GM18508 (cell line): ENCODE results near the gene CHD9.
A peak's percentile ranks its signal among the peaks of the same experiment; 100 is the strongest.
"Not testable (repeated sequence)": the region's sequence is repeated elsewhere in the genome, so short reads cannot be mapped to it uniquely, and the experiment has no call there.

Experiments used
- ATAC-seq: cut with Tn5 transposase; IDR thresholded peaks from one replicate; pipeline ENCODE4 v1.9.1; 2021; ENCODE audit warnings: moderate number of reproducible peaks; ENCODE audit not compliant: insufficient read depth, unreplicated experiment

The CHD9 gene

DNA sequence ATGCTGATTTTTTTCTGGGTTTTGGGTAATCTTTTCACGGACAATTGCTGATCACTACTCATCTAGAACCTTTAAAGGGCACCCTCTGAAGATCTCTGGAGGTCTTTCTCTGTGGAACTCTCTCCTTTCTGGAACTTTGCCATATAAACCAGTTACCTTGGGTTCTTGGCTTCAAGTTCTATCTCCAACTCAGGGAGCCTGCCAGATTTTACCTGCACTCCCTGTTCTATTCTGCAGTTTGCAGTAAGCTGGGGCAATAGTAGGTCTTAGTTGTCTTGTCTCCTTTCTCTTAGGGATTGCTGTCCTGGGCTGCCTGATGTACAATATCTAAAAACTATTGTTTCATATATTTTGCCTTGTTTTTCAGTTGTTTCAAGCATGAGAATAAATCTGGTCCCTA is 120.3 kb downstream of the CHD9 start:
- ATAC-seq, result no peak

DNA sequence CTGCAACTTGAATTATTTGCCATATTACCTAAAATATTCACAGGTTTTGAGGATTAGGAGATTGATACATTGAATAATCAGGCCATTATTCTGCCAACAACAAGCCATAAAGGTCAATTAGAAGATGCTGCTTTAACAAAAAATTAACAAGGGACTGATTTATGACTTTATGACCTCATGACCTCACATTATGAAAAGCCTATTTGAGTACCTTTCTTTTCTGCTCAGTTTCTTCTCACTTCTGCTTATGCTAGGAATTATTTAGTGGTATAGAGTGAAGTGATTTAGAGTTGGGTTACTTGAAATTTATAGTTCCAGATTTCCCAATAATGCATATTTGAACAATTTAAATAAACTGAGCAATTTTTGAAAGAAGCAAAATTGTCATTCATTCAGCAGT is 121.6 kb downstream of the CHD9 start:
- ATAC-seq, result no peak

DNA sequence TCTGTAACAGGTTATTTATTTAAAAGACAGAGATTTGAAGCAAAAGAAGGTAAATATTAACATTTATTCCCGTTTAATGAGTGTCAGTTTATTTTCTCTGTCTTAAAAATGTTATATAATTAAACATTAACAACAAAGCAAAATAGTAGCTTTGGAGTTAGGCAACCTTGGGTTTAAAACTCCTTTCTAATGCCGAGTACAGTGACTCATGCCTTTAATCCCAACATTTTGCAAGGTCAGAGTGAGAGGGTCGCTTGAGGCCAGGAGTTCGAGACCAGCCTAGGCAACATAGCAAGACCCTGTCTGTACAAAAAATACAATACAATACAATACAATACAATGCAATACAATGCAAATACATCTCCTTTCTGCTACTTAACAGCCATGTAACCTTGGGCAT is 128.7 kb downstream of the CHD9 start:
- no peak for ATAC-seq

GRCh38 chr16:53185741-53186140 is 130.9 kb downstream of the CHD9 start:
- ATAC-seq, result not testable (repeated sequence)

DNA sequence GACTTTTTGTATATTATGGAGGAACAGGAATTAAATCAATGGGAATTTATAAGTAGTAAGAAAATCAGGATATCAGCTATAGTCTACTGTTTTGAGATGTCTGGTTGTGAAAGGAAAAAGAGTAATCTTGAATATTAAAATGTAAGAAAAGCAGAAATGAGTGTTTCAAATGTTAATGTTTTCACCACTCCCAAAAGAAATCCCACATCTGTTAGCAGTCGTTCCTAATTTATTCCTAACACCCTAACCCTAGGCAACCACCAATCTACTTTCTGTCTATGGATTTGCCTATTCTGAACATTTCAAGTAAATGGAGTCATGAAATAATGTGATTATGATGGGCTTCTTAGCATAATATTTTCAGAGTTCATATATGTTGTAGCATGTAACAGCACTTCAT is 133.0 kb downstream of the CHD9 start:
- ATAC-seq, result no peak

- ATAC-seq, result no peak
Measured at GRCh38 chr16:53191413-53191812, 136.6 kb downstream of the CHD9 start.

GRCh38 chr16:53198933-53199332 is 144.1 kb downstream of the CHD9 start:
- ATAC-seq, result peak; percentile 57

DNA sequence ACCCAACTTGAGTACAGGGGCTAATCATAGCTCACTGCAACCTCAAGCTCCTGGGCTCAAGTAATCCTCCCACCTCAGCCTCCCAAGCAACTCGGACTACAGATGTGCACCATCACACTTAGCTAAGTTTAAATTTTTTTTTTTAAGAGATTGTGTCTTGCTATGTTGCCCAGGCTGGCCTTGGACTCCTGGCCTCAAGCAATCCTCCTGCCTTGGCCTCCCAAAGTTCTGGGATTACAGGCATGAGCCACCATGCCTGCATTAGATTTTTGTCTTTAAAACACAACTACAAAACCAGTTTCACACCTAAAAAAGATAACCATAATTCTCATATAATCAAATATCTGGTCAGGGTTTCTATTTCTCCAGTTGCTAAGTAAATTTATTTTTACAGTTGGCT is 147.1 kb downstream of the CHD9 start:
- ATAC-seq, result no peak

- ATAC-seq, result no peak
Measured at GRCh38 chr16:53202398-53202797, 147.6 kb downstream of the CHD9 start.

GRCh38 chr16:53207810-53208752 is 153.3 kb downstream of the CHD9 start:
- peak; percentile 75 for ATAC-seq

GRCh38 chr16:53209429-53209828 is 154.6 kb downstream of the CHD9 start:
- ATAC-seq, result no peak

GRCh38 chr16:53209877-53210276 is 155.1 kb downstream of the CHD9 start:
- no peak for ATAC-seq

- no peak for ATAC-seq
Measured at GRCh38 chr16:53211253-53211652, 156.5 kb downstream of the CHD9 start.

DNA sequence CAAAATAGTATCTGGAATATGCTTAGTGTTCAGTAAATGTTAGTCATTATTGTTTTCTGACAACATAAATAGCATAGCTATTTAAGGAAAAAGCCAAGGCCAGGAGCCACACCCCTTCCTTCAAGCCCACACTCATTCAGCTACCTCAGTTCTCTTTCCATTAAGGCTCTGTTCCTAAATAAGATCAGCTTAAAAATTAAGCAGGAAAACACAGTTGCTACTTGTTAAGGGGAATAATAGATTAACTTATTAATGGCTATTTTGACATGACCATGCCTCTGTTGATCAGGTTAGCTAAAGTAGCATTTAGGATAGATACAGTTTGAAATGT is 158.1 kb downstream of the CHD9 start:
- no peak for ATAC-seq

DNA sequence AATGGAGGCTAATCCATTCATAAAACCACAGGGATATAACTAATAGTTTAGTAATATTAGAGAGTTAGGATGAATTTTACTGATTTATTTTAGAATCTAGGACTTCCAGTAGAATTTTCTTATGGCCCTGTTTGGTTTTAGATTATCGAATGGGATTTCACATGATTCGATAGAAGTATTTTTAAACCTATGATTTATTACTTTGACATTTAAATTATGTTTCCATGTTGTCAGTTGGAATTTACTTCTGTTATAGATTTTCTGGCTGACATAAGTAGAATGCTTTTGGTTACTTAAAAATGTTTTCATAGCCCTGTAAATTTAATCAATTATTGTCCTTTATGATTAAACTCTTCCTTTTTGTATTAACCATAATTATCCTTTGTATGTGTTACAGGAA is 158.8 kb downstream of the CHD9 start:
- ATAC-seq, result no peak

- ATAC-seq, result no peak
Measured at GRCh38 chr16:53216798-53217197, 162.0 kb downstream of the CHD9 start.

DNA sequence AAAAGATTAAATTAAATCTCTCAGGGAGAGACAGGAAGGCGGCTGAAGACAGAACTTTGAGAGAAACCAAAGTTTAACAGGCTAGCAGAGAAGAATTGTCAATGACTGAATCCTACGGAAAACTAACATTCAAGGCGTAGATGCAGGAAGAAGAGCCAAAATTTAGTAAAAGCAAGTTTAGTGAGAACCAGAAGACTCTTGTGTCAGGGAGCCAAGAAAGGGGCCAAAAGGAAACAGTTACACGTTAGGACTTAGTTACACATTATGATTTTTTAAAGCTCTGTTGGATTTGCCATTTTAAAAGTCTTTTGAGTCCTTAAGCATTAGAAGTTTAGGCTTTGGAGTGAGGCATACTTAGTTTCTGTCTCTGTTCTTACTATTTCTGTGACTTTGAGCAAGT is 164.6 kb downstream of the CHD9 start:
- no peak for ATAC-seq

- no peak for ATAC-seq
Measured at GRCh38 chr16:53219795-53220454, 165.1 kb downstream of the CHD9 start.

DNA sequence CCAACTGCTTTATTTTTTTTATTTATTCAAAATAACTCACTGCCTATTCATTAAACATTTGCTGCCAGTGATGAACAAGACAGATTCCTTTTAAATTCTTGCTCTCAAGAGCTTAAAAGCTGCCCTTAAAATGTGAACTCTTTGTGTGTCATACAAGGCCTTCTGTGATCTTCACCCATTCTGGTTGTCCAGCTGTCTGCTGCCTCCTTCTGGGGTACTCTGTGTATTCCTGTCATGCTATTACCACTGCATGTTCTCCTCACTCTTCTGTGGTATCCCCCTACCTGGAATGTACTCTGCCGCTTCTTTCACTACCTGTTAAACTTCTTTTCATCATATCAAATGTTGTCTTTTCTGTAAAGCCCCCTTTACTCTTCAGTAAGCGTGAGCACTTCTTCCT is 165.8 kb downstream of the CHD9 start:
- no peak for ATAC-seq

DNA sequence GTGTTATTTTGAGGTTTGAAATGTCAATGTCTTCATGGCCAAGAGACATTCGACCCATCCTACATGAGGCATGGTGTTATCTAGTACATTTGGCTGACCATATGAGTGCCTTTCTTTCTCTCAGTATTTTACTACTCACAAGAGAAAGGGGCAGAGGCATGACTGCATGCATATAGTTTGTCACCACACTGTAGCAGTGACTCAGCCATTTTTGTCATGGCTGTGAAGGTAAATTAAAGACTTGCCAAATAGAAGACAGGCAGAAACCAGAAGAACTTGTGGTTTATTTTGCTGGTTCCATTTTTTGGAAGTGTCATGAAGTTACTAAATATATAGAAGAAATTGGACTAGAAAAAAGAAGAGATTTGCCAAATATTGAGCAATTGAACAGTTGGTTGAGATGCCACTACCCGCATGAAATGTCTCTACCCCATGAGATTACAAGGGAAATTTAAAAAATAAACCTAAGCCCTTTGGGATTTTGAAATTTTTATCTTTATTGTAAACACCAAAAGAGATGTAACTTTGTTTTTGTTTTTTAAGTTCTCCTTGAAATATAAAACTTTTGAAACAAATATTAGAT is 170.3 kb downstream of the CHD9 start:
- ATAC-seq, result no peak

- no peak for ATAC-seq
Measured at GRCh38 chr16:53232826-53233529, 178.2 kb downstream of the CHD9 start.
